ENCODE data around the gene LRCH4.

LRCH4 gene

GRCh38 chr7:100585511-100586265, at the start of gene LRCH4:
Gene LRCH4 (minus strand): TSS chr7:100586129. CDS start chr7:100586100, 29 bp downstream.
- TF ChIP-seq ZNF274 (IDR thresholded peaks at IDR 0.05; ENCODE audit: low read depth, low read length): no peak
- H3K4me3 ChIP-seq (ENCODE audit: low read length): peak within 1 kb of the TSS; percentile 84

- TF ChIP-seq ZNF274 (IDR thresholded peaks at IDR 0.05; ENCODE audit: low read depth, low read length): no peak
- H3K4me3 ChIP-seq (ENCODE audit: low read length): peak overlapping the region; percentile 14; the same call in 1 of the 2 replicates
Measured at GRCh38 chr7:100632951-100633717, 47.2 kb upstream of the LRCH4 start.

DNA sequence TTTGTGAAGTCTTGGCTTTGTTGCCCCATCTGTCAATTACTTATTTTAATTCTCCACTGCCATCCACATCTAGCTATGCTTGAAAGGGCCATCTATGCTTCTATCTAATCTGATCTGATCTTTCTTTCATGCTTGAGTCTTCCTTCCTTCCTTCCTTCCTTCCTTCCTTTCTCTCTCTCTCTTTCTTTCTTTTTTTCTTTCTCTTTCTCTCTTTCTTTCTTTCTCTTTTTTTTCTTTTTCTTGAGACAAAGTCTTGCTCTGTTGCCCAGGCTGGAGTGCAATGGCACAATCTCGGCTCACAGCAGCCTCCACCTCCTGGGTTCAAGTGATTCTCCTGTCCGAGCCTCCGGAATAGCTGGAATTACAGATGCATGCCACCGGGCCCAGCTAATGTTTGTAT, 44.1 kb upstream of the LRCH4 start:
- TF ChIP-seq ZNF274 (IDR thresholded peaks at IDR 0.05; ENCODE audit: low read depth, low read length): no peak
- H3K4me3 ChIP-seq (ENCODE audit: low read length): no peak overlapping the region

GRCh38 chr7:100629117-100629716, 43.3 kb upstream of the LRCH4 start:
- no peak overlapping the region for H3K4me3 ChIP-seq (ENCODE audit: low read length)
- no peak for TF ChIP-seq ZNF274 (IDR thresholded peaks at IDR 0.05; ENCODE audit: low read depth, low read length)

DNA sequence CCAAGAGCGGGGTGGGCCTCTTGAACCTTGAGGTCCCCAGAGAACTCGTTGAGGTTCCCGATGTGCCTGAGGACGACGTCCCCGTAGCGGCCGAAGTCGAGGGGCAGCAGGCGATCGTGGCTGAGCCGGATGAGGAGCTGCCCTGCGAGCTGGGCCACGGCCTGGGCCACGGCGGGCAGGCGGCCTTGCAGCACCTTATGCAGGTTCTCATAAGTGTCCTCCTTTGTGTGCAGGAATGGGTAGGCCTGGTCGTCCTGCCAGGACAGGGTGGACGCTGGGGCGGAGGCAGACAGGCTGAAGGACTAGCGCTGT, 41.3 kb upstream of the LRCH4 start:
- TF ChIP-seq ZNF274 (IDR thresholded peaks at IDR 0.05; ENCODE audit: low read depth, low read length): no peak
- H3K4me3 ChIP-seq (ENCODE audit: low read length): no peak overlapping the region

DNA sequence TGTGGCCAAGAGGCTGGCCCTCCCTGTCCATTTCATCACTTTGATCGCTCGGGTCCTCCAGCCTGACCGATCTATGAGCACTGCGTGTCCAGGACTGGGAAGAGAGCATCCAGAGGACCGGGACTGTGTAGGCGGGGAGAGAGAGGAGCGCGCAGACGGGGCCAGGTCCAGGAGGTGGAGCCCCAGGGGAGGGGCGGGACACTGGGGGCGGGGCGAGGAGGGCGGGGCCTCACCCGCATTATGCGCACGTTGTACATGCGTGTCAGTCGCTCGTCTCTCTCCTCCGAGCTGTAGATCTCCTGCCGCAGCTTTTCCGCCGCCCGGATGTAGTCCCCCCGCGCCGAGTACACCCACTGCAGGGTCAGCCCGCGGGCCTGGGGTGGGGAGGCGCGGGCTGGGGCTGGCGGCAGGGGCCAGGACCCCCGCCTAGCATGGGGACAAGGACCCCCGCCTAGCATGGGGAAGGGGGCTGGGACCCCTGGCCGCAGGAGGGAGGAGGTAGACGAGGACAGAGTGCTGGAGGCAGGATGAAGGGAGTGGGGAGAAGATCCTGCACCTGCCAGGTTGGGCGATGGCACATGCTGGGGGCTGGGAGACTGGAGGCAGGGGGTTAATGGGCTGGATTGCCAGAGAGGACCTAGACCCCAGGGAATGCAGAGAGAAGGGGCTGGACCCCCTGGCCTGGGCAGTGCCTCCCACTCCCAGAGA, 40.8 kb upstream of the LRCH4 start:
- no peak overlapping the region for H3K4me3 ChIP-seq (ENCODE audit: low read length)

DNA sequence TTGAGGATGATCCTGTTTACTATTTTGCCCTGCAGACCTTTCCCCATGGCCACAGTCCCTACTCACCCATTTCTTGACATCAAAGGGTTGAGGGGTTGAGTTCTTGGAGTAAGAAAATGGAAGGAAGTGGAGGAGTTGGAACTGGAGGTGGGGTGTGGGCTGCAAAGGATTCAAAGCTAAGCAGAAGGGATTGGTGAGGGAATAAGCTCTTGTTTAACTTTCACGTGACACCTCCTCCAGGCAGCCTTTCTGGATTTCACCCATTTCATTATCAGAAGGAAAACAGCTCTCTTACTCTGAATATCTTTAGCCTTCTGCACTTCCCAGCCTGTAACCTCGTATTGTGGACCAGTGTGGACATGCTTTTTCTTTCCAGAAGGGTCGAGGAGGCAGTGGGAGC, 40.1 kb upstream of the LRCH4 start:
- TF ChIP-seq ZNF274 (IDR thresholded peaks at IDR 0.05; ENCODE audit: low read depth, low read length): no peak
- H3K4me3 ChIP-seq (ENCODE audit: low read length): no peak overlapping the region

More for the DNA sequence above, 40.8 kb upstream of the LRCH4 start:
- no peak for TF ChIP-seq ZNF274 (IDR thresholded peaks at IDR 0.05; ENCODE audit: low read depth, low read length)

DNA sequence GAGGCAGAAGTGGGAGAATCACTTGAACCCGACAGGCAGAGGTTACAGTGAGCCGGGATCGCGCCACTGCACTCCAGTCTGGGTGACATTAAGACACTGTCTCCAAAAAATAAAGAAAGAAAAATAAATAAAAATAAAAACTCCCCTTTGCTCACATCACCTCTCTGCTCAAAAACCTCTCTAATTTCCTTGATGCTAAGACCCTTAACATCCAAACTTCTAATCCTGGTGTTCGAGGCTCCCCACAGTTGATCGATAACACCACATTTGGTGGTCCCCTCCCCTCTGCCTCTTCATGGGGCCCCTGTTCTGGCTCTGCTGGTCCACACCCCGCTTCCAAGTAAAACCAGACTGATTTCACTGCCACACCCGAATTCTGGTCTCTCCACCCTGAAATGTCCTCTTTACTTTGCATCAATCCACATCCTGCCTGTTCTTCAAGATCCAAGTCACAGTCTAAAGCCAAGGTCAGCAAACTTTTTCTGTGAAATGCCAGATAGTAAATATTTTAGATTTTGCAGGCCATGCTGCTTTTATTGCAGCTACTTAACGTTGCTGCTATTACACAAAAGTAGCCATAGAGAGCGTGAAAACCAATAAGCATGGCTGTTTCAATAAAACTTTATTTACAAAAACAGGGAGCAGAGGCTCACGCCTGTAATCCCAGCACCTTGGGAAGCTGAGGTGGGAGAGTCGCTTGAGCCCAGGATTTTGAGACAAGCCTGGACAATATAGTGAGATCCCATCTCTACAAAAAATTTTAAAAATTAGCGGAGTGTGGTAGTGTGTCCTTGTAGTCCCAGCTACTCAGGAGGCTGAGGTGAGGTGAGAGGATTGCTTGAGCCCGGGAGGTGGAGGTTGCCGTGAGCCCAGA, 38.3 kb upstream of the LRCH4 start:
- H3K4me3 ChIP-seq (ENCODE audit: low read length): no peak overlapping the region
- TF ChIP-seq ZNF274 (IDR thresholded peaks at IDR 0.05; ENCODE audit: low read depth, low read length): no peak

- no peak overlapping the region for H3K4me3 ChIP-seq (ENCODE audit: low read length)
- TF ChIP-seq ZNF274 (IDR thresholded peaks at IDR 0.05; ENCODE audit: low read depth, low read length): no peak
Measured at GRCh38 chr7:100621554-100621953, 35.6 kb upstream of the LRCH4 start.

- H3K4me3 ChIP-seq (ENCODE audit: low read length): no peak overlapping the region
- no peak for TF ChIP-seq ZNF274 (IDR thresholded peaks at IDR 0.05; ENCODE audit: low read depth, low read length)
Measured at GRCh38 chr7:100620804-100621203, 34.9 kb upstream of the LRCH4 start.

DNA sequence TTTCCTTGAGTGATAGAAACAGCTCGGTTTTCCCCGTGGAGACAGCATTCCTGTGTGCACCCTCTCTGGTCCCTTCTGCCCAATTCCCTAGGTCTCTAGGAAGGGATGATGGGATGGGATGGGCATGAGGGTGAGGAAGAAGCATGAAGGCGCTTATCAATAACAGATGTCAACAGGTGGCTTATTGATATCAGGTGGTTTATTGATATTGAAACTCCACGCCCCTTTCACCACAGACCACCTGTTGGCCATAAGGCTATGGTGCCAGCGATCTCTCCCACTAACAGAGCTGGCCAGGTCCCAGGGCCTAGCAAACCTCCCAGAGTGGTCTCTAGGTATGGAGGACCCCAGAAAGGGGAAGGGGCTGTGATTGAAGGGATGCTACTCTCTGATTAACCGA, 34.3 kb upstream of the LRCH4 start:
- no peak for TF ChIP-seq ZNF274 (IDR thresholded peaks at IDR 0.05; ENCODE audit: low read depth, low read length)
- no peak overlapping the region for H3K4me3 ChIP-seq (ENCODE audit: low read length)

DNA sequence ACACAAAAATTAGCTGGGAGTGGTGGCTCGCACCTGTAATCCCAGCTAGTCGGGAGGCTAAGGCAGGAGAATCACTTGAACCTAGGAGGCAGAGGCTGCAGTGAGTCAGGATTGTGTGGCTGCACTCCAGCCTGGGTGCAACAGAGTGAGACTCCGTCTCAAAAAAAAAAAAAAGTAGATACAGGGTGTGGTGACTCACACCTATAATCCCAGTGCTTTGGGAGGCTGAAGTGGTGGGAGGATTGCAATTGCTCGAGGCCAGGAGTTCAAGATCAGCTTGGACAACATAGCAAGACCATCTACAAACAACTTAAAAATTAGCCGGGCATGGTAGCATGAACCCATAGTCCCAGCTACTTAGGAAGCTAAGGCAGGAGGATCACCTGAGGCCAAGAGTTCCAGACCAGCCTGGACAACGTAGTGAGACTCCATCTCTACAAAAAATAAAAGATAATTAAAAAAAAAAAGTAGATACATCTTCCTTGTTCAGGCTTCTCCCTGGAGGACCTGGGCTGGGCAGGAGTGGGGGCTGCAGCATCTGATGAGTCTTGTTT, 28.5 kb upstream of the LRCH4 start:
- H3K4me3 ChIP-seq (ENCODE audit: low read length): no peak overlapping the region
- TF ChIP-seq ZNF274 (IDR thresholded peaks at IDR 0.05; ENCODE audit: low read depth, low read length): no peak
